Testis (tissue), 3 donors: Measurements from ENCODE around the gene GOLT1A. TPM values are rescaled to one million over a fixed set of nuclear protein-coding genes. Genes with fewer than 3 reads are reported as not detected.

ENCODE experiments used
- polyA plus RNA-seq: library from polyadenylated mRNA; stranded (reverse); fragments of 350-450 nt; fragmentation: Illumina TruSeq; extraction: RNeasy Lipid Tissue Mini Kit (QIAGEN cat#74804); gene quantifications from one replicate; pipeline ENCODE4 v1.2.3, GENCODE V29; 2014; ENCODE audit warnings: low read depth, low replicate concordance; ENCODE audit not compliant: insufficient read depth
- total RNA-seq, 2 donors: library from RNA; depleted of rRNA; stranded (reverse); fragments of >200 nt; gene quantifications; one replicate each; pipeline ENCODE4 v1.2.3, GENCODE V29; 2016

The GOLT1A gene
- total and polyA plus RNA-seq, 3 donors from 2014 or later, result 1.5 to 6.8 (median 2.2) TPM

Other genes starting within 250 kb of the GOLT1A start
- gene SOX13, start 140.9 kb downstream of the GOLT1A start, total RNA-seq, result 10 to 100 TPM; 29.1 to 33.4 TPM
- gene SOX13, start 140.9 kb downstream of the GOLT1A start, polyA plus RNA-seq, result 17.8 TPM
- gene ETNK2, start 61.9 kb downstream of the GOLT1A start, total RNA-seq, result 100 to 1,000 TPM; 116 to 227 TPM
- gene ETNK2, start 61.9 kb downstream of the GOLT1A start, polyA plus RNA-seq, result 187 TPM
- not detected for gene REN, start 47.7 kb downstream of the GOLT1A start, total RNA-seq
- 2.2 TPM for gene REN, start 47.7 kb downstream of the GOLT1A start, polyA plus RNA-seq
- gene KISS1, start 17.5 kb downstream of the GOLT1A start, total RNA-seq, result 1 to 10 TPM; 1.8 to 3.5 TPM
- gene KISS1, start 17.5 kb downstream of the GOLT1A start, polyA plus RNA-seq, result 3.7 TPM
- gene PLEKHA6, start 145.9 kb upstream of the GOLT1A start, total RNA-seq, result 10 to 100 TPM in 1 of 2 donors, 1 to 10 TPM in 1; 5.9 to 14.7 TPM
- gene PLEKHA6, start 145.9 kb upstream of the GOLT1A start, polyA plus RNA-seq, result 10.0 TPM
- gene PPP1R15B, start 197.8 kb upstream of the GOLT1A start, total RNA-seq, result 10 to 100 TPM; 40.1 to 42.0 TPM
- 22.5 TPM for gene PPP1R15B, start 197.8 kb upstream of the GOLT1A start, polyA plus RNA-seq